TTC549 (cell line): Measurements from ENCODE around the gene CASTOR1.
"Not testable (repeated sequence)": the region's sequence is repeated elsewhere in the genome, so short reads cannot be mapped to it uniquely, and the experiment has no call there.

Source experiments
- FAIRE-seq: peaks from 2 replicates; lab custom pipeline; 2012; peaks lifted over from hg19 to GRCh38; lab: Jason Lieb, UNC

CASTOR1 gene

DNA sequence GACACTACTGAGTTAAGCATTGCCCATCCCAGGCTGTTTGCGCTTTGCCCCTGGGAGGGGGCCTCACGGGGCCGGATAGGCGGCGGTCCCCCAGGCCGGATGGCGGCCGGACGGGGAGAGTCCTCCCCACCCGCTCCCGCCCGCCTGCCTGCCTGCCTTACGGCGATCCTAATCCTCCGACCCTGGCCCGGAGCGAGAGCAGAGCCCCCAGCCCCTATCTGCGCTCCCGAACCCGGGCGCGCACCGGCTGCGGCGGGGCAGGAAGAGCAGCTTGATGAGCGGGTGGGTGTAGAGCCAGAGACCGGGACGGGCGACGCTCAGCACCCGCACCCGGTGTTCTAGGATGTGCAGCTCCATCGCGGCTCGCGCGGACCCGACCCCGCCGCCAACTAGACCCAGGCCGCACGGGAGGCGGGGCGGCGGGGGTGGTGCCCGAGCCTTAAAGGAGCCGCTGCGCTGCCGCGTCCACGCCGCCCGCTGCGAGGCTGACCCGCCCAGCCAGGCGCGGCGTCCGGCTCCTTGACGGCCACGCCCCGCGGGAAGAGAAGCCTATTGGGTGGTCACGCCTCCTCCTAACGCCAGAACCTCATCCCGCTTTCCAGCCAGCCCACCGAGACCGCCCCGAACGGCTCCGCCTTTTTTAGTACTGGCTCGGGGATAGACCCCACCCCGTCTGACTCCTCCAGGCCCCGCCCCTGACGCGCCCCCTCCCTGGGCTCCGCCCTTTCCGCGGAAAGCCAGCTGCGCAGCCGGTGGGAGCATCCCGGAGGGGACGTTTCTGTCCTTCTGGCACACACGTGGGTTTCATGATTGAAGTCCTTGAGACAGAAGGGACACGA, at the start of gene CASTOR1:
CASTOR1 (minus strand) TSS at position 365 of the 839 bp plus-strand sequence; CDS start at position 357, 8 bp downstream.
- no peak for FAIRE-seq

- FAIRE-seq, result no peak
These were observed 49.5 kb upstream of the CASTOR1 start for GRCh38 chr22:30338802-30339201.

- FAIRE-seq, result not testable (repeated sequence)
These were observed 49.0 kb upstream of the CASTOR1 start for GRCh38 chr22:30338341-30338740.

DNA sequence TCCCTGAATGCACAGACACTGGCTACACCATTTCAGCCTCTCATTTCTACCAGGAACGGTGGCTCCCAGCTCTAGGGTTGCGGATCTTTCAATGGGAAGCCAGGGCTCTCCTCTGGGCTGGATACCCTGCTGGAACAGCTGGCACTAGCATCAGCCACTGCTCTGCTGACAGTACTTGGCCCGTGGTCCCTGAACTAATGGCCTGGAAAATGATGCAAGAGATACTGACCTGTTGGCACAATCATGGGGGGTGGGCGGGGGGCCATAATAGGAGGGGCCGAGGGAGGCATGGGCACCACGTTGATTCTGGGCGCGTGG, 48.1 kb upstream of the CASTOR1 start:
- FAIRE-seq, result no peak

DNA sequence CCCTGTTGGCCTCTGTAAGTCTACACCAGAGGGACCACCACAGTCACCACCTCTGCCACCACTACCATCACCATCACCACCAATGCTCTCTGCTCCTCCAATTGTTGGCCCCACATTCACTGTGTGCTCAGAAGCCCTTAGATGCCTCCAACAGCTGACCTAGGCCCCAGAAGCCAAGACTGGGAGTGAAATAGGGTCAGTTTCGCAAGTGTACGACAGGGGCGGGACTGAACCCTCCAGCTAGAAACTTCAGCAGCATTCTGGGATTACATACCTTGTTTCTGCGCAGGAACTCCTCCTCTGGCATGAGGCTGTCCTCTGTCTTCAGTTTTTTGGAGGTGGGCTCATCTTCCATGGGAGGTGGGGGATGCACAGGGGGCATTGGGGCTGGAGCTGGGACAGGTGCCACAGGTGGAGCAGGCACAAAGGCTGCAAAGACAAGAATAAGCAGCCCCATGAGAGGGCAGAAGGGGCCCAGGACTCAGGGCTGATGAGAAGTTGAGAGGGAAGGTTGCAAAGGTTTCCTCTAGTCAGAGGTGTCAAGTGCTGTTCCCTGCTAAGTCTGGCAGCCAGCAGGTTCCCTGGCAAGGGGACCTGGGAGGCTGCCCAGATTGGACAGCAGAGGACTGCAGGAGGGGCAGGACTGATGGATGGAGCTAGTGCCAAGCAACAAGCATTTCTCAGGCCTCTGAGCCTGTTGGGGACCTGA, 47.6 kb upstream of the CASTOR1 start:
- FAIRE-seq, result no peak

GRCh38 chr22:30335236-30335635, 45.9 kb upstream of the CASTOR1 start:
- no peak for FAIRE-seq

- no peak for FAIRE-seq
These were observed 45.3 kb upstream of the CASTOR1 start for GRCh38 chr22:30334646-30335045.

GRCh38 chr22:30333707-30334087, 44.4 kb upstream of the CASTOR1 start:
- FAIRE-seq, result no peak

DNA sequence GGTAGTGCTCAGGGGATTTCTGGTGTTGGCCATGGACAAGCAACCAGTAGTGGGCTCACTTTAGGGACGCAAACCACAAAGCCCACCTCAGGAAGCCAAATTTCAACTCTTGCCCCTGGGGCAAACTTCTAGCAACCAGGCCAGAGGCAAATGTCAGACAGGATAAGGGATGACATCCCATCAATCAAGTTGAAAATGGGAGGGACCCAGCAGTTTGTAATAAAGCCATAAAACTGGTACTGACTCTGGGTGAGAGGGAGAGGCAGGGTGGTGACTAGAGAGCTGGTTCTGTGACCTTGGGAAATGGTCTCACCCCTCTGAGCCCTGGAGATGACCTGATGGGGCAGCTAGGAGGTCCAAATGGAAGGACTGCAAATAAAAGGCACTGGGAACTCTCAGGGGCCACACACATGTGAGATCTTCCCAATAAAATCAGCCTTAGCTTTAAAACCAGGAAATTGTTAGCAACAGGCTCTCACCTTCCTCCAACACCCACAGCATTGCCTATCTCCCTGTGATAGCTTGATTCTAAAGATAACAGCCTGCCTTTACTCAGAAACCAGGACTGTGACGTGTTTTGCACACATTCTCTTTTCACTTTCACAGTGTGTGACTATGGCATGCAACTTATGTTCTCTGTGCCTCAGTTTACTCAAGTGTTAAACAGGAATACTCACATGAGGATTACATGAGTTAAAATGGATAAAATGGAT, 43.8 kb upstream of the CASTOR1 start:
- FAIRE-seq, result no peak

DNA sequence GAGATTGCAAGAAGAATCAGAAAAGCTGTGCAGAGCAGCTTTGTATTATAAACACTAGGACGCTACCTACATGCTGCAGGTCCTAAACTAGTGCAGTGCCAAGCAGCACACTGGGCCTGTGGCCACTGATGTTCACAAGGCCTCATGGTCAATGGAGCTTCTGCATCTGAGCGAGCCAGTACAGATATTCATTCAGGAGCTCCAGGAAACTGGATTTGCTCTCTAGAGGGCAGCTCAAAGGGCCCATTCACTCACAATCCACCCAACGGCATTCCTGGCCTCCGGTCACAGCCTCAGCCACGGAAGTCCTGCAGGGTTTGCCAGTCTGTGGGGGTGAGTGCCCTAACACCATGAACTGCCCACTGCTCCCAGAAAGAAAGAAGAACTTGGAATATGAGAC, 43.2 kb upstream of the CASTOR1 start:
- no peak for FAIRE-seq

GRCh38 chr22:30328466-30329049, 39.3 kb upstream of the CASTOR1 start:
- no peak for FAIRE-seq

GRCh38 chr22:30327864-30328345, 38.6 kb upstream of the CASTOR1 start:
- FAIRE-seq, result no peak

DNA sequence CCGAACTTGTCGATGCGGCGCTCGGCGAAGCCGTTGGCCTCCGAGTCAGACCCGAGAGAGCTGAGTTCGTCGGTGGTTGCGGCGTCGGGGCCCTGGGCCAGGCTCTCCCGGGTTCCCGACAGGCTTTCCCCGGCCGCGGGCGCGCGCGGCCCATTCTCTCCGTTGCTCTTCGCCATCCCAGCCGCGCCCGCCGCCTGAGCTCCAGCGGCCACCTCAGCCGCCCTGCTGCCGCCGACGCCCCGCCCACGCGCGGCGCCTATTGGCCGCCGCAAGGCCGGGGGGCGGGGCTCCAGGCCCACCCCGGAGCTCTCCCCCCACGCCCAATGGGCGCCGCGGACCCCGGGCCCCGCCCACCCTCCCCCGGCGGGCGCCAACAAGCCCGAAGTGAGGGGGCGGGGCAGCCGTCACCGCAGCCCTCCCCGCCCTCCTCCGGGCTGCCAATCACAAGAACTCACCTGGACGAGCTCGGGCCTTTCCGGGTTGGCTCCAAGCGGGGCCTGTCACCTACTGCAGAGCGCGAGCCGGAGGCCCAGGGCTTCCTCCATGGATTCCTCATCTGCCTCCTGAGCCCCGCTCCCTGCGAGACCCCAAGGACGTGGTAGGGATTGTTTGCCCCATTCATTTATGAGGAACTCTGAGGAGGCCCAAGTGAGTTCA, 37.5 kb upstream of the CASTOR1 start, which contains the start of gene TBC1D10A:
TBC1D10A (minus strand) TSS at position 236 of the 657 bp plus-strand sequence; CDS start at position 176, 60 bp downstream.
- no peak for FAIRE-seq

GRCh38 chr22:30326255-30326705, 37.0 kb upstream of the CASTOR1 start:
- FAIRE-seq, result no peak

GRCh38 chr22:30325724-30326254, 36.5 kb upstream of the CASTOR1 start:
- FAIRE-seq, result no peak

DNA sequence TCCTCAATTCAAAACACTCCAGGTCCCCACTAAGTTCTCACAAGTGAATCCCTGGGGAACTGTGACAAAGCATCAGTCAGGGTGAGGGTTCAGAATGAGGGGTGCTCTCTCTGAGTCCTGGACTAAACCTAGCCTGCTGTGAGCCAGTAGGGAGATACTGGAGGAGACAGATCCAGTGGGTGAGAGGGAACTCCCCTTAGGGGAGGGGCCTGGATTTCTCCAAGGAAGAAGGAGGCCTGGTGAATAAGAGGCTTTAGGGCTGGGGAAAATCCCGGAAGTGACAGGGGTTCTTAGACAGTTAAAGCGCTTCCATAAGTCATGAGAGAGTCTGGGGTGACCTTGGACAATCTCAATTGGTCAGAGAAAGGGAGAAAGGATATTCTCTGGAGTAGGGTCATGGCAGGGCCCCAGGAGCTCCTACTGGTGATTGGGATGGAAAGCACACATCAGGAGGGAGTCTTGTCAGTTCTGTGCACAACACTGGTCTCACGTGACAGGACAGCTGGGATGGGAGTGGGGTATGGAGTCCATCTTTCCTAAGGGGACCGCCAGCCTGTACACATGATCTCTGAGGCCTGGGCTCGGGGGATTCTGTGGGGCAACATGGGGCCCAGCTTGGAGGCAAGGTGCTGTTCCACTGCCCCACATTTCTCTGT, 35.9 kb upstream of the CASTOR1 start:
- FAIRE-seq, result no peak

- FAIRE-seq, result no peak
These were observed 34.9 kb upstream of the CASTOR1 start for GRCh38 chr22:30324014-30324730.

DNA sequence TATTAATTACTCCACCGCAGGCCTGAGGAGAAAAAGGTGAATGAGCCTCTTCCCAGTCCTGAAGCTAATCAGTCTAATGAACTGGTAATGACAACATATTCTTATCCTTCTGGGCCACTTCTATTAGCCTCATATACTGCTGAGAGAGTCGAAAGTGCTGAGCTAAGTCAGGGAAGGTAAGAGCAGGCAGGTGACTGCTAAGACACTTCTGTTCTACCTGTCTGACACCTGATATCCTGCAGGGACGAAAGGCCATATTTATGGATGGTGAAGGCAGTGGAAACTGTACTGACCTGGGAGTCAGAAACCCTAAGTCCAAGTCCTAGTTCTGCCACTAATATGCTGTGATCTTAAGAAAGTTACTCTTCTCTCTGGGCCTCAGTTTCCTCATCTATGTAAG, 33.9 kb upstream of the CASTOR1 start:
- FAIRE-seq, result no peak

DNA sequence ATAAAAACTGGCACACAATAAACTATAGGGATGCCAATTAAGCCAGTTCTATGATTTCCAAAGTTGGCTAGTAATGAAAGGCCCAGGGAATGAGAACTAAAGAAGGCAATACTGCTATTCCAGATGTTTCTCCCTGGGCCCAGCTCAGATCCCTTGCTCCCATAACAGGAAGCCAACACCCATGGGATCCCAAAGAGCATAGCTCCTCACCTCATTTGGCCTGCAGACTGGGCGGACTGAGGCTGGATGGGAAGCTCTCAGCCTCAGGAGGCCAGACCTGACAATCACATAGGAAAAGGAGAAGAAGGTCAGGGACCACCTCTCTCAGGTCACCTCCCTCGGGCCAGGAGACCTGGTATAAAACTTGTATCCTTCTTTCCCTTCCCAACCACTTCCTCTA, 32.2 kb upstream of the CASTOR1 start:
- no peak for FAIRE-seq

DNA sequence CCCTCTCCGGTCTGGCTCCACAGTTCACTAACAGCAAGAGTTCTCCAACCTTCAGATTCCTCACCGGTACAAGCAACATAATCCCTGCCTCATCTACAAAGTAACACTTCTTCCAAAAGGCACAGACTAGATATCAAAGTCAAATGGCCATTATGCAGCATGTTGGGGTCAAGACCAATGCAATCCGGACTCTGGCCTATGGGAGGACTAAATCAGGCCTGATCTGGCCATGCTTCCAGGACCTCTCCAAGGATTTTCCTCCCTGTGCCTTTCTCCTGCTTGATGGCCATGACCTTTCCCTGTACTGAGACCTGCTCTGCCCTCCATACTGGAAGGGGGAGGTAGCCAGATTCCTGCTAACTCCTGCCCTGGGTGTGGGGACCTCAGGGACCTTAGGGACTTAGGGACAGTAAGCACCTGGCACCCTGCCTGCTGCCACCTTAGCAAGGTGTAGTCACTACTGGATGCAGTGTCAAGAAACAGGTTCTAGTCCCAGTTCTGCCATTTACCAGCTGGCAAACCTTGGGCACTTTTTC, 30.8 kb upstream of the CASTOR1 start:
- no peak for FAIRE-seq
